K562 (cell line): ENCODE results near the gene DCTN2. TPM values are rescaled to one million over a fixed set of nuclear protein-coding genes. Genes with fewer than 3 reads are reported as not detected.

Experiments used
- NR0B1 ChIP-seq: fragments of 450-650 bp; IDR thresholded peaks from one replicate; pipeline ENCODE4 v1.6.1; 2018; ENCODE audit warnings: mild to moderate bottlenecking, moderate library complexity; ENCODE audit not compliant: partially characterized antibody
- PHTF2 ChIP-seq: fragments of 250-450 bp; sonication (Bioruptor Pico); IDR thresholded peaks from 2 replicates; pipeline ENCODE4 v1.5.0; 2021; ENCODE audit warnings: mild to moderate bottlenecking
- SAFB2 ChIP-seq: fragments of 200-400 bp; formaldehyde crosslinking; IDR thresholded peaks from 2 replicates; pipeline ENCODE4 v1.6.1; 2018; ENCODE audit warnings: borderline replicate concordance, low read length, low read depth, moderate library complexity; ENCODE audit not compliant: severe bottlenecking
- SIX5 ChIP-seq, 2 experiments: IDR thresholded peaks; 2 replicates each; pipeline ENCODE4 v1.6.1; 2011; ENCODE audit warnings: low read length in 2 of 2, borderline replicate concordance in 1 of 2, low read depth in 1 of 2, mild to moderate bottlenecking in 1 of 2, moderate library complexity in 1 of 2; ENCODE audit not compliant: insufficient read depth in 1 of 2
- SMAD3 ChIP-seq: fragments of 450-650 bp; formaldehyde crosslinking; conservative IDR thresholded peaks from 2 replicates; pipeline ENCODE4 v1.4.0; 2020; ENCODE audit warnings: mild to moderate bottlenecking
- SRSF9 ChIP-seq: fragments of 200-400 bp; formaldehyde crosslinking; IDR thresholded peaks from 2 replicates; pipeline ENCODE4 v1.6.1; 2017; ENCODE audit warnings: low read depth, low read length, borderline replicate concordance
- TRIM24 ChIP-seq, 2 experiments: fragments of 450-650 bp; IDR thresholded peaks; 2 replicates each; pipeline ENCODE4 v1.6.1; 2016
- YY1 ChIP-seq, 3 experiments: IDR thresholded peaks; 2 replicates each; pipeline ENCODE4 v1.6.1; 2011; ENCODE audit warnings: low read length in 2 of 3, mild to moderate bottlenecking in 2 of 3, moderate library complexity in 2 of 3, borderline replicate concordance in 1 of 3, control low read depth in 1 of 3, low read depth in 1 of 3; ENCODE audit not compliant: insufficient read depth in 3 of 3, insufficient replicate concordance in 2 of 3, control insufficient read depth in 1 of 3, insufficient read length in 1 of 3; ENCODE audit errors: extremely low read depth in 1 of 3
- ZNF224 ChIP-seq: sonication (generic); formaldehyde crosslinking; IDR thresholded peaks from 2 replicates; pipeline ENCODE4 v1.8.0; 2022; ENCODE audit warnings: mild to moderate bottlenecking, missing genetic modification reagents
- ZNF318 ChIP-seq, 2 experiments: fragments of 450-650 bp; IDR thresholded peaks; 2 replicates each; pipeline ENCODE4 v1.6.1; 2016; ENCODE audit warnings: mild to moderate bottlenecking in 2 of 2, borderline replicate concordance in 1 of 2, low read depth in 1 of 2, moderate library complexity in 1 of 2
- ZNF644 ChIP-seq: fragments of 200-800 bp; sonication (Bioruptor generic); IDR thresholded peaks from 2 replicates; pipeline ENCODE4 v1.6.1; 2016; ENCODE audit warnings: low read depth, missing genetic modification characterization, missing compliant biosample characterization
- ZNF699 ChIP-seq: fragments of 250-450 bp; sonication (Bioruptor Pico); IDR thresholded peaks from 2 replicates; pipeline ENCODE4 v1.8.0; 2021; ENCODE audit warnings: mild to moderate bottlenecking, moderate library complexity; ENCODE audit not compliant: insufficient replicate concordance
- polyA plus RNA-seq, 8 experiments: library from polyadenylated mRNA; depleted of rRNA in 4 of 8; stranded (reverse) in 5 of 8; unstranded in 3 of 8; fragments of >200 nt; fragmentation: Nextera tagmentation in 2 of 8; fragmentation: Illumina TruSeq in 1 of 8; extraction: Ambion mirVana in 2 of 8; extraction: Trizol in 1 of 8; gene quantifications; 2 replicates each; pipeline versions ENCODE4 v1.2.1 to v1.2.3, GENCODE V29; 2011 to 2014; ENCODE audit warnings: inconsistent platforms in 1 of 8, missing spikeins in 1 of 8
- total RNA-seq, 7 experiments: library from RNA; depleted of rRNA in 6 of 7; stranded (reverse); fragments of >200 nt in 6 of 7; fragmentation: Illumina TruSeq in 2 of 7; extraction: Trizol in 2 of 7; gene quantifications; 2 replicates each; pipeline versions ENCODE4 v1.2.1 to v1.2.3, GENCODE V29; 2011 to 2021; ENCODE audit warnings: low replicate concordance in 1 of 7
- TF ChIP-seq, protein P1 (sequence below): fragments of 250-450 bp; sonication (Bioruptor Pico); IDR thresholded peaks from 2 replicates; pipeline ENCODE4 v1.8.0; 2021; ENCODE audit warnings: moderate library complexity, mild to moderate bottlenecking, inconsistent platforms
- TF ChIP-seq, protein P2 (sequence below): fragments of 450-650 bp; formaldehyde crosslinking; IDR thresholded peaks from 2 replicates; pipeline ENCODE4 v1.4.0; 2022; ENCODE audit warnings: mild to moderate bottlenecking, moderate library complexity

DCTN2 gene
- total and polyA plus RNA-seq, 9 of the 15 experiments (the other 6 are each of a cell fraction or from before 2014, with no cell fraction given): 43.6 to 270 (median 125) TPM

DNA sequence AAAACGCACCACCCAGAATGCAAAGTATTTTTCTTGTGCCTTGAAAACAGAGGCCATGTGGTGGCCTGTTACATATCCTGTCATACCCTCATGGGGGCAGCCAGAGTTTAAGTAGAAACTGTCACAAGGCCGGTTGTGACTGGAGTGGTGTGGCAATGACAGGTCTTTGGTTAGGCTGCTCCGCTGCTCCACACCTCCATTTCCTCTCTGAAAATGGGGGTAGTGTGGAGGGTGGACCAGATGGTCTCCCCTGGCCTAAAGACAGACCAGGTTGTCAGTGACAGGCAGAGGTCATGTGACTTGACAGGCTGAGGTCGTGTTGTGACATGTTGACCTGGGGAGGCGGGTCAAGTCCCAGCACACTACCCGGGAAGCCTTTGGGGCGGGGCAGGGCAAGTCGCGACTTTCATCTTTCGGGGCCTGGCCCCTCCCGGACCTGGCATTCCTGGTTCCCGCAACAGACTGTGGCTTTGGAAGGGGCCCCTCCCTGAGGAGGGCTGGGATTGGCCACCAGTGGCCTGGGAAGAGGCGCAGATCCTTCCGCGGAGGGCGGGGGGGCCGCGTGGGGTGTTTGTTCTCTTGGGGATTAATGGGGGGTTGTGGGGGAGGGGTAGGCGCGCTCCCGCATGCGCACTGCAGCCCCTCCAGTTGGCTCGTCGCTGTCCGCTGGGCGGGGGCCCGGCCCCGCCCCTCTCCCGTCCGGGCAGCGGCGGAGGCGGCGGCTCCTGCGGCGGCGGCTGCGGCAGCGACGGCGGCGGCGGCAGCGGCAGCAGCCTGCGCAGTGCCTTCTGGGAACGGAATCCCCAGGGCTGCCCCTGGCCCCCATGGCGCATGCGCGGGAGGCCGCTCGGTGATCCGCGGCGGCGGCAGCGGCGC lies 24.7 kb downstream of the DCTN2 start, which contains the start of gene MBD6 (continued):
- TF ChIP-seq YY1 (IDR thresholded peaks at IDR 0.05; ENCODE audit: borderline replicate concordance in 1 of 3, control insufficient read depth in 1 of 3, extremely low read depth in 1 of 3, insufficient read depth in 3 of 3, insufficient read length in 1 of 3, insufficient replicate concordance in 2 of 3, low read depth in 1 of 3, low read length in 2 of 3): peak in 2 of 3 experiments; percentile 41 to 76
- TF ChIP-seq SRSF9: no peak
- TF ChIP-seq SMAD3 (CRISPR knock-in tag): no peak
- TF ChIP-seq, protein P1, sequence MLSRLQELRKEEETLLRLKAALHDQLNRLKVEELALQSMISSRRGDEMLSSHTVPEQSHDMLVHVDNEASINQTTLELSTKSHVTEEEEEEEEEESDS (CRISPR knock-in tag): no peak
- no peak for TF ChIP-seq PHTF2 (CRISPR knock-in tag)
- TF ChIP-seq ZNF699 (CRISPR knock-in tag): no peak
- peak; percentile 41; the same call in 1 of the 2 replicates for TF ChIP-seq ZNF644 (tag)
- TF ChIP-seq TRIM24 (IDR thresholded peaks at IDR 0.05): peak; percentile 32 to 78; a peak in 3 of 4 replicates
- TF ChIP-seq ZNF224: no peak
- TF ChIP-seq NR0B1: no peak
- no peak for TF ChIP-seq SAFB2
- TF ChIP-seq ZNF318 (IDR thresholded peaks at IDR 0.05; ENCODE audit: borderline replicate concordance in 1 of 2, low read depth in 1 of 2): peak in 1 of 2 experiments; percentile 95; a peak in 2 of 4 replicates
- TF ChIP-seq SIX5 (IDR thresholded peaks at IDR 0.05; ENCODE audit: borderline replicate concordance in 1 of 2, insufficient read depth in 1 of 2, low read depth in 1 of 2, low read length in 2 of 2): no peak
- TF ChIP-seq, protein P2, sequence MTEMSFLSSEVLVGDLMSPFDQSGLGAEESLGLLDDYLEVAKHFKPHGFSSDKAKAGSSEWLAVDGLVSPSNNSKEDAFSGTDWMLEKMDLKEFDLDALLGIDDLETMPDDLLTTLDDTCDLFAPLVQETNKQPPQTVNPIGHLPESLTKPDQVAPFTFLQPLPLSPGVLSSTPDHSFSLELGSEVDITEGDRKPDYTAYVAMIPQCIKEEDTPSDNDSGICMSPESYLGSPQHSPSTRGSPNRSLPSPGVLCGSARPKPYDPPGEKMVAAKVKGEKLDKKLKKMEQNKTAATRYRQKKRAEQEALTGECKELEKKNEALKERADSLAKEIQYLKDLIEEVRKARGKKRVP (CRISPR knock-in tag): peak; percentile 53; the same call in 1 of the 2 replicates
